PC-3 (cell line): ENCODE results near the gene DECR2. TPM values are rescaled to one million over a fixed set of nuclear protein-coding genes. Genes with fewer than 3 reads are reported as not detected.

Experiments used
- ATAC-seq: fragments of 200-7000 bp; cut with Tn5 transposase; 2 replicates; pipeline ENCODE4 v1.9.1; 2020; ENCODE audit warnings: mild to moderate bottlenecking, moderate library complexity
- BruUV-seq: library from RNA; stranded (reverse); fragments of 400-500 nt; replicated peaks from 2 replicates; lab custom pipeline; 2021; lab: Mats Ljungman, UMichigan
- CTCF ChIA-PET: fragments of 300-600 bp; sonication (Branson Sonifier 250); formaldehyde crosslinking; loops from one replicate; lab custom pipeline; 2022; ENCODE audit warnings: antibody characterized with exemption; lab: Charles Lee
- POLR2A ChIA-PET: fragments of 300-600 bp; sonication (Branson Sonifier 250); formaldehyde crosslinking; loops from one replicate; lab custom pipeline; 2022; ENCODE audit warnings: antibody characterized with exemption; ENCODE audit not compliant: unreplicated experiment; lab: Charles Lee
- DNase-seq: peaks from one replicate; pipeline ENCODE4 v3.0.0-alpha.2; 2015
- H2AFZ ChIP-seq: fragments of 300-600 bp; sonication (generic); 2 replicates; pipeline ENCODE4 v1.6.0; 2016; ENCODE audit warnings: antibody characterized with exemption, low read length
- H3F3A ChIP-seq: fragments of 300-600 bp; sonication (generic); one replicate; pipeline ENCODE4 v1.6.0; 2017; ENCODE audit warnings: antibody characterized with exemption, low read length, control low read depth, mild to moderate bottlenecking; ENCODE audit not compliant: unreplicated experiment
- H3K27ac ChIP-seq: fragments of 300-600 bp; sonication (generic); 2 replicates; pipeline ENCODE4 v1.5.1; 2016; ENCODE audit warnings: mild to moderate bottlenecking, low read length
- H3K27me3 ChIP-seq: fragments of 300-600 bp; sonication (generic); 2 replicates; pipeline ENCODE4 v1.6.1; 2016; ENCODE audit warnings: low read length, mixed read lengths
- H3K36me3 ChIP-seq: fragments of 300-600 bp; sonication (generic); 2 replicates; pipeline ENCODE4 v1.6.1; 2016; ENCODE audit warnings: low read depth, mixed run types, low read length, mixed read lengths
- H3K4me1 ChIP-seq: fragments of 300-600 bp; sonication (generic); 2 replicates; pipeline ENCODE4 v1.5.1; 2016; ENCODE audit warnings: low read length; ENCODE audit not compliant: insufficient read depth
- H3K4me2 ChIP-seq: fragments of 300-600 bp; sonication (generic); 2 replicates; pipeline ENCODE4 v1.6.0; 2016; ENCODE audit warnings: low read length
- H3K4me3 ChIP-seq: fragments of 300-600 bp; sonication (generic); 2 replicates; pipeline ENCODE4 v1.5.1; 2016; ENCODE audit warnings: mild to moderate bottlenecking, low read length, mixed read lengths
- H3K79me2 ChIP-seq: fragments of 300-600 bp; sonication (generic); 2 replicates; pipeline ENCODE4 v1.6.1; 2017; ENCODE audit warnings: low read length, mixed read lengths
- H3K9ac ChIP-seq: fragments of 300-600 bp; sonication (generic); 2 replicates; pipeline ENCODE4 v1.6.0; 2016; ENCODE audit warnings: mild to moderate bottlenecking, low read length
- H3K9me2 ChIP-seq: fragments of 300-600 bp; sonication (generic); replicated peaks from 2 replicates; pipeline ENCODE4 v1.6.1; 2016; ENCODE audit warnings: mixed run types, low read length, mixed read lengths
- H3K9me3 ChIP-seq: fragments of 300-600 bp; sonication (generic); 2 replicates; pipeline ENCODE4 v1.6.1; 2016; ENCODE audit warnings: low read length, mixed read lengths
- H4K20me1 ChIP-seq: fragments of 300-600 bp; sonication (generic); 2 replicates; pipeline ENCODE4 v1.6.1; 2016; ENCODE audit warnings: low read length, mixed read lengths
- CTCF ChIP-seq: fragments of 300-600 bp; sonication (generic); conservative IDR thresholded peaks from 2 replicates; pipeline ENCODE4 v1.5.1; 2017; ENCODE audit warnings: antibody characterized with exemption, low read depth, mild to moderate bottlenecking, low read length
- EZH2 ChIP-seq: fragments of 300-600 bp; sonication (generic); IDR thresholded peaks from one replicate; pipeline ENCODE4 v1.6.1; 2017; ENCODE audit warnings: antibody characterized with exemption, mild to moderate bottlenecking, low read length; ENCODE audit not compliant: unreplicated experiment
- EZH2phosphoT487 ChIP-seq: fragments of 300-600 bp; sonication (generic); IDR thresholded peaks from 2 replicates; pipeline ENCODE4 v1.6.1; 2018; ENCODE audit warnings: mild to moderate bottlenecking, antibody characterized with exemption, low read length, borderline replicate concordance
- intact Hi-C: fragments of 100-400 bp; cut with micrococcal nuclease; formaldehyde crosslinking; loops from 2 replicates; pipeline ENCODE4 v1.9.0; 2023
- total RNA-seq: library from RNA; depleted of rRNA; stranded (reverse); fragments of >200 nt; gene quantifications from 2 replicates; pipeline ENCODE4 v1.2.3, GENCODE V29; 2014

The DECR2 gene
- total RNA-seq, 1 experiment from 2014 or later, result 19.8 TPM

- no peaks in the 10 kb centered on the region; the same call in 1 of the 2 replicates for H3K4me1 ChIP-seq
- no peak overlapping the region for H2AFZ ChIP-seq
- no peaks in the 10 kb centered on the region for H3K27me3 ChIP-seq
- H3K36me3 ChIP-seq, result no peaks in the 10 kb centered on the region
- H4K20me1 ChIP-seq, result no peaks in the 10 kb centered on the region
- no peak overlapping the region for H3K9ac ChIP-seq
- no peaks in the 10 kb centered on the region for H3K9me2 ChIP-seq
- DNase-seq (peak; percentile 63), ATAC-seq (peak; percentile 46)
- intact Hi-C loops, result no loop called here
- ChIA-PET POLR2A (no interaction called here), CTCF (interaction anchor here (0.6 kb wide), 1 partner anchor 9 kb away, joined by 4 read pairs; no protein-coding TSS in a partner anchor)
- no peak for TF ChIP-seq EZH2phosphoT487
- TF ChIP-seq CTCF, result peak; percentile 78
- no peak for TF ChIP-seq EZH2
- no peaks in the 10 kb centered on the region for H3K79me2 ChIP-seq
- no peak overlapping the region for H3K4me2 ChIP-seq
- H3K27ac ChIP-seq, result no peak overlapping the region
- H3K4me3 ChIP-seq, result no peak overlapping the region
- no peaks in the 10 kb centered on the region for H3F3A ChIP-seq
- BruUV-seq, result no TSS peak
- no peaks in the 10 kb centered on the region for H3K9me3 ChIP-seq
These were observed 9.8 kb upstream of the DECR2 start for GRCh38 chr16:391885-392335.

DNA sequence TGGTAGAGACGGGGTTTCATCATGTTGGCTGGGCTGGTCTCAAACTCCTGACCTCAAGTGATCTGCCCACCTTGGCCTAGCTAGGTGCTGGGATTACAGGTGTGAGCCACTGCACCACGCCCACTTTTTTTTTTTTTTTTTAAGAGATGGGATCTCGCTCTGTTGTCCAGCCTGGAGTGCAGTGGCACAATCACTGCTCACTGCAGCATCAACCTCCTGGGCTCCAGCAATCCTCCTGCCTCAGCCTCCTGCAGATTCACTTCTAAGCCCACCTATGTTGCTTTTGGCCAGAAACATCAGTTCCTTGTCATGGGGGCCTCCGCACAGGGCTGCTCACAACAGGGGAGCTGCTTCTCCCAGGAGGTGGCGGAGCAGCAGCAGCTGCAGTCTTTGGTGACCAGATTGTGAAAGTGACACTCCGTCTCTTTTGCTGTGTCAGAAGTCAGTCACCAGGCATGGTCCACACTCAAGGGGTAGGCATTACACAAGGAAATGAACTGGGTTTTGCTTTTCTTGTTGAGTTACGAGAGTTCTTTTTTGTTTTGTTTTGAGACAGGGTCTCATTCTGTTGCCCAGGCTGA lies 9.1 kb upstream of the DECR2 start:
- no peak for ATAC-seq
- ChIA-PET POLR2A (no interaction called here), CTCF (interaction anchor here (0.6 kb wide), 1 partner anchor 9 kb away, joined by 4 read pairs; no protein-coding TSS in a partner anchor)
- Histone ChIP-seq H3K4me2 (no peak overlapping the region), H3K9me2 (no peaks in the 10 kb centered on the region), H4K20me1 (no peaks in the 10 kb centered on the region), H2AFZ (no peak overlapping the region), H3K9ac (no peak overlapping the region), H3K27me3 (no peaks in the 10 kb centered on the region), H3K36me3 (no peaks in the 10 kb centered on the region), H3K79me2 (no peaks in the 10 kb centered on the region), H3K27ac (no peak overlapping the region), H3K9me3 (no peaks in the 10 kb centered on the region), H3K4me1 (no peaks in the 10 kb centered on the region; the same call in 1 of the 2 replicates), H3F3A (no peaks in the 10 kb centered on the region), H3K4me3 (no peak overlapping the region)
- TF ChIP-seq CTCF (no peak), EZH2phosphoT487 (no peak)
- no TSS peak for BruUV-seq
- intact Hi-C loops, result no loop called here
- no peak for DNase-seq

GRCh38 chr16:396199-396598 lies 5.5 kb upstream of the DECR2 start:
- H3K79me2 ChIP-seq, result peaks cover 4% of the 10 kb centered on the region; the same call in 1 of the 2 replicates
- no peaks in the 10 kb centered on the region for H3K36me3 ChIP-seq
- no peaks in the 10 kb centered on the region for H3K9me2 ChIP-seq
- H3K9ac ChIP-seq, result no peak overlapping the region
- BruUV-seq, result no TSS peak
- POLR2A ChIA-PET, result no interaction called here
- peak overlapping the region; percentile 74; the same call in 1 of the 2 replicates for H2AFZ ChIP-seq
- H3K4me2 ChIP-seq, result peak overlapping the region; percentile 91
- H3K27ac ChIP-seq, result no peak overlapping the region
- H3K4me3 ChIP-seq, result peak overlapping the region; percentile 65; the same call in 1 of the 2 replicates
- ATAC-seq (no peak), DNase-seq (no peak)
- intact Hi-C loops, result no loop called here
- no peaks in the 10 kb centered on the region for H3K27me3 ChIP-seq
- H4K20me1 ChIP-seq, result no peaks in the 10 kb centered on the region
- no peaks in the 10 kb centered on the region for H3F3A ChIP-seq
- TF ChIP-seq CTCF, result no peak
- no peak for TF ChIP-seq EZH2phosphoT487
- TF ChIP-seq EZH2, result no peak
- CTCF ChIA-PET, result no interaction called here
- H3K9me3 ChIP-seq, result no peaks in the 10 kb centered on the region
- H3K4me1 ChIP-seq, result peaks cover 6% of the 10 kb centered on the region
